Measurements from ENCODE around the gene CCDC188. TPM values are rescaled to one million over a fixed set of nuclear protein-coding genes. Genes with fewer than 3 reads are reported as not detected.

Gene CCDC188
- total and polyA plus RNA-seq, 2 of the 4 experiments (the other 2 are of a cell fraction) = 0.10 TPM; not detected in 1

DNA sequence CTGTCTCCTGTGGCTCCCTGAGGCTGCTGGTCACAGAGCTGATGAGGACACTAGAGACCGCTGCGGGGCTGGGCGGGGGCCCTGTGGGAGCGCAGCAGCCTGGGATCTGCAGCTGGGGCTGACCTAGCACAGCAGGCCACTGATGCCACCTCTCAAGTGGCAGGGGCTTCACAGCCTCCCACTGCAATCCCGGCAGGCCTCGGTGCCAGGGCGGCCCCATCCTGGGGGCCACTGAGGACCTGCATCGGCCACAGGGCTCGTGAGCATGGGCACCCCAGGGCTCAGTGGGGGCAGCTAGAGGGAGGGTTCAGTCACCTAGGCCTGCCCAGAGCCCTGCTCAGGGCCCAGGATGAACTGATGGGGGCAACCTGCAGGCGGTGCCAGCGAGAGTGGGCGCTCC lies 14.6 kb upstream of the CCDC188 start:
- Histone ChIP-seq H3K4me3 (ENCODE audit: insufficient read depth, low read depth, low read length) (no peak overlapping the region), H3K9me1 (ENCODE audit: insufficient read depth, low read length) (no peaks in the 10 kb centered on the region), H3K23ac (ENCODE audit: low read depth, low read length) (no peak overlapping the region), H3K9me3 (ENCODE audit: control insufficient read depth, insufficient read depth, low read length) (no peaks in the 10 kb centered on the region), H2AK5ac (ENCODE audit: low read depth, low read length) (no peak overlapping the region), H3K4me2 (ENCODE audit: low read depth, low read length) (no peak overlapping the region), H4K20me1 (ENCODE audit: insufficient read depth, low read length) (no peaks in the 10 kb centered on the region), H4K91ac (ENCODE audit: insufficient read depth, low read depth, low read length) (no peak overlapping the region), H2BK15ac (ENCODE audit: low read depth, low read length) (no peak overlapping the region), H2BK5ac (ENCODE audit: low read depth, low read length, poor library complexity, severe bottlenecking) (no peak overlapping the region), H2AK9ac (replicated peaks; ENCODE audit: low read depth, low read length, poor library complexity) (no peak overlapping the region), H4K8ac (ENCODE audit: low read depth in 2 of 2, low read length in 2 of 2) (no peak overlapping the region), H2BK20ac (ENCODE audit: low read depth, low read length) (no peak overlapping the region), H3K18ac (ENCODE audit: low read depth, low read length) (no peak overlapping the region), H3K4me1 (ENCODE audit: control insufficient read depth, insufficient read depth, low read length) (no peaks in the 10 kb centered on the region), H2AFZ (replicated peaks; ENCODE audit: low read length, poor library complexity) (no peak overlapping the region), H3K27me3 (ENCODE audit: control insufficient read depth, insufficient read depth, low read length) (peaks cover 20% of the 10 kb centered on the region), H3K27ac (ENCODE audit: insufficient read depth, low read length) (no peak overlapping the region), H4K5ac (ENCODE audit: low read depth, low read length) (no peak overlapping the region), H3K14ac (replicated peaks; ENCODE audit: low read depth, low read length) (no peak overlapping the region), H3K9ac (ENCODE audit: low read depth, low read length) (no peak overlapping the region), H3K4ac (ENCODE audit: low read depth, low read length) (no peak overlapping the region), H3K79me1 (ENCODE audit: low read depth in 1 of 2, low read length in 2 of 2) (no peaks in the 10 kb centered on the region), H2BK120ac (ENCODE audit: low read depth, low read length) (no peak overlapping the region), H3K36me3 (ENCODE audit: control insufficient read depth, insufficient read depth, low read length) (no peaks in the 10 kb centered on the region), H3K56ac (ENCODE audit: extremely low read depth, insufficient read depth, low read length) (no peak overlapping the region)
- dilution Hi-C loops (cut with HindIII; ENCODE audit: low sequenced_read_pairs, unreplicated experiment) (no loop called here), in situ Hi-C loops (cut with MboI; ENCODE audit: low sequenced_read_pairs) (no loop called here), intact Hi-C loops (cut with micrococcal nuclease) (no loop called here)
- no CpG with 5 or more reads among the region's 12 CpGs for WGBS, 2 experiments (ENCODE audit: extremely low coverage in 2 of 2, insufficient read length in 1 of 2)
- ChIA-PET CTCF (no interaction called here), POLR2A (ENCODE audit: unreplicated experiment) (no interaction called here)
- TF ChIP-seq CEBPB (IDR thresholded peaks at IDR 0.05; ENCODE audit: low read depth, low read length) (no peak), MAZ (IDR thresholded peaks at IDR 0.05; ENCODE audit: borderline replicate concordance, low read depth, low read length) (no peak), BHLHE40 (IDR thresholded peaks at IDR 0.05; ENCODE audit: low read depth, low read length) (no peak), FOS (IDR thresholded peaks at IDR 0.05; ENCODE audit: low read depth, low read length) (no peak), RFX5 (IDR thresholded peaks at IDR 0.05; ENCODE audit: low read depth, low read length) (no peak), MXI1 (IDR thresholded peaks at IDR 0.05; ENCODE audit: borderline replicate concordance, low read depth, low read length) (no peak), NFE2L2 (IDR thresholded peaks at IDR 0.05; ENCODE audit: low read depth, low read length) (no peak), RCOR1 (IDR thresholded peaks at IDR 0.05; ENCODE audit: insufficient replicate concordance, low read length) (no peak), RAD21 (IDR thresholded peaks at IDR 0.05; ENCODE audit: low read length) (no peak), CHD1 (IDR thresholded peaks at IDR 0.05; ENCODE audit: low read depth, low read length) (no peak)
- TF ChIP-seq, protein P1, sequence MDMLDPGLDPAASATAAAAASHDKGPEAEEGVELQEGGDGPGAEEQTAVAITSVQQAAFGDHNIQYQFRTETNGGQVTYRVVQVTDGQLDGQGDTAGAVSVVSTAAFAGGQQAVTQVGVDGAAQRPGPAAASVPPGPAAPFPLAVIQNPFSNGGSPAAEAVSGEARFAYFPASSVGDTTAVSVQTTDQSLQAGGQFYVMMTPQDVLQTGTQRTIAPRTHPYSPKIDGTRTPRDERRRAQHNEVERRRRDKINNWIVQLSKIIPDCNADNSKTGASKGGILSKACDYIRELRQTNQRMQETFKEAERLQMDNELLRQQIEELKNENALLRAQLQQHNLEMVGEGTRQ (IDR thresholded peaks at IDR 0.05; ENCODE audit: low read depth, low read length) = no peak
- TF ChIP-seq, protein P2, sequence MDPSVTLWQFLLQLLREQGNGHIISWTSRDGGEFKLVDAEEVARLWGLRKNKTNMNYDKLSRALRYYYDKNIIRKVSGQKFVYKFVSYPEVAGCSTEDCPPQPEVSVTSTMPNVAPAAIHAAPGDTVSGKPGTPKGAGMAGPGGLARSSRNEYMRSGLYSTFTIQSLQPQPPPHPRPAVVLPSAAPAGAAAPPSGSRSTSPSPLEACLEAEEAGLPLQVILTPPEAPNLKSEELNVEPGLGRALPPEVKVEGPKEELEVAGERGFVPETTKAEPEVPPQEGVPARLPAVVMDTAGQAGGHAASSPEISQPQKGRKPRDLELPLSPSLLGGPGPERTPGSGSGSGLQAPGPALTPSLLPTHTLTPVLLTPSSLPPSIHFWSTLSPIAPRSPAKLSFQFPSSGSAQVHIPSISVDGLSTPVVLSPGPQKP (IDR thresholded peaks at IDR 0.05; ENCODE audit: borderline replicate concordance, low read depth, low read length) = no peak
- TF ChIP-seq, protein P3, sequence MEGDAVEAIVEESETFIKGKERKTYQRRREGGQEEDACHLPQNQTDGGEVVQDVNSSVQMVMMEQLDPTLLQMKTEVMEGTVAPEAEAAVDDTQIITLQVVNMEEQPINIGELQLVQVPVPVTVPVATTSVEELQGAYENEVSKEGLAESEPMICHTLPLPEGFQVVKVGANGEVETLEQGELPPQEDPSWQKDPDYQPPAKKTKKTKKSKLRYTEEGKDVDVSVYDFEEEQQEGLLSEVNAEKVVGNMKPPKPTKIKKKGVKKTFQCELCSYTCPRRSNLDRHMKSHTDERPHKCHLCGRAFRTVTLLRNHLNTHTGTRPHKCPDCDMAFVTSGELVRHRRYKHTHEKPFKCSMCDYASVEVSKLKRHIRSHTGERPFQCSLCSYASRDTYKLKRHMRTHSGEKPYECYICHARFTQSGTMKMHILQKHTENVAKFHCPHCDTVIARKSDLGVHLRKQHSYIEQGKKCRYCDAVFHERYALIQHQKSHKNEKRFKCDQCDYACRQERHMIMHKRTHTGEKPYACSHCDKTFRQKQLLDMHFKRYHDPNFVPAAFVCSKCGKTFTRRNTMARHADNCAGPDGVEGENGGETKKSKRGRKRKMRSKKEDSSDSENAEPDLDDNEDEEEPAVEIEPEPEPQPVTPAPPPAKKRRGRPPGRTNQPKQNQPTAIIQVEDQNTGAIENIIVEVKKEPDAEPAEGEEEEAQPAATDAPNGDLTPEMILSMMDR (conservative IDR thresholded peaks at IDR 0.05; ENCODE audit: low read depth, low read length) = no peak
- BruUV-seq (replicated peaks) = no TSS peak
- no peak for DNase-seq
- ATAC-seq (ENCODE audit: low read depth) = no peak
